ENCODE data around the gene PFKFB3. TPM values are rescaled to one million over a fixed set of nuclear protein-coding genes. Genes with fewer than 3 reads are reported as not detected.

PFKFB3 gene
- total and polyA plus RNA-seq, 9 of the 15 experiments (the other 6 are each of a cell fraction or from before 2014, with no cell fraction given): 0.46 to 21.6 (median 7.8) TPM

DNA sequence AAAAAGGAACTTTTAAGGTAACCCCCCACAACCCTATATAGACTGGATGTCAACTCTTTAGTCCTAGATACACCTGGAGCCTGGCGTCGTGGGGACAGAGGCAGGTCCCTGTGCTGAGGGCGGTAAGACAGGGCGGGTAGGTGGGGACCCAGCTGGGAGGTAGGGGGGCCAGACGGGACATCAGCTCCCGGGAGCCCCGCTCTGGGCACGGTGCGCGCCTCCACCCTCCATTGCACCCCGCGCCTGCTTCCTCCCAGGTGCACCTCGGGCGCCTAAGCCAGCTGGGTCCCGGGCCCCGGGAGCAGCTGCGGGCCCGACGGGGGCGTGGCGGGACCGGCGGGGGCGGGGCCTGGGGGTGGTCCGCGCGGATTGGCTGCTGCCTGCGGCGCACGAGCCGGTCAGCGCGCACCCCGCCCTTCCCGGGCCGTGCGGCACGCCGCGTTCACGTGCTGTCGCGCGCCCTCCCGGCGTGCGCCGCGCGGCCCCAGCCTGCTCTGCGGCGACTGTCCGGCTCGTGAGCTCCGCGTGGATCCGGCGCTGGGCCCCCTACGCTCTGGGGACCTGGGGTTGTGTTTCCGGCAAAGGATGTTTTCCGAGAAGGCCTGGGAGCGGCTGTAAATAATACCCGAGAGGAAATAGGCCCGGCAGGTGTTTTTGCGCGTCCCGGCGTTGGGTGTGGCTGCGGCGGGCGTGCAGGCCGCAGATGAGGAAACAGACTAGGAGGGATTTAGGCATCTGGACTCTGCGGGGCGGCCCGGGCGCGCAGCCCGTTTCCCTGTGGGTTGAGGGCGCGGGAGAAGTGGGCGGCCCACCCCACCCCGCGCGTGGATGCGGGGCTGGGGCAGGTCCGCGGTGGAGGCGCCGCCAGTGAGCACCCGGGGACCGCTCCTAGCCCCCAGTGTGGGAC is 39.1 kb upstream of the PFKFB3 start (continued):
- 0 out of 2 replicates have a peak, but pooled peaks have one; percentile 18 for TF ChIP-seq KAT7 (CRISPR knock-in tag; IDR thresholded peaks at IDR 0.05; ENCODE audit: borderline replicate concordance)
- TF ChIP-seq, protein P1, sequence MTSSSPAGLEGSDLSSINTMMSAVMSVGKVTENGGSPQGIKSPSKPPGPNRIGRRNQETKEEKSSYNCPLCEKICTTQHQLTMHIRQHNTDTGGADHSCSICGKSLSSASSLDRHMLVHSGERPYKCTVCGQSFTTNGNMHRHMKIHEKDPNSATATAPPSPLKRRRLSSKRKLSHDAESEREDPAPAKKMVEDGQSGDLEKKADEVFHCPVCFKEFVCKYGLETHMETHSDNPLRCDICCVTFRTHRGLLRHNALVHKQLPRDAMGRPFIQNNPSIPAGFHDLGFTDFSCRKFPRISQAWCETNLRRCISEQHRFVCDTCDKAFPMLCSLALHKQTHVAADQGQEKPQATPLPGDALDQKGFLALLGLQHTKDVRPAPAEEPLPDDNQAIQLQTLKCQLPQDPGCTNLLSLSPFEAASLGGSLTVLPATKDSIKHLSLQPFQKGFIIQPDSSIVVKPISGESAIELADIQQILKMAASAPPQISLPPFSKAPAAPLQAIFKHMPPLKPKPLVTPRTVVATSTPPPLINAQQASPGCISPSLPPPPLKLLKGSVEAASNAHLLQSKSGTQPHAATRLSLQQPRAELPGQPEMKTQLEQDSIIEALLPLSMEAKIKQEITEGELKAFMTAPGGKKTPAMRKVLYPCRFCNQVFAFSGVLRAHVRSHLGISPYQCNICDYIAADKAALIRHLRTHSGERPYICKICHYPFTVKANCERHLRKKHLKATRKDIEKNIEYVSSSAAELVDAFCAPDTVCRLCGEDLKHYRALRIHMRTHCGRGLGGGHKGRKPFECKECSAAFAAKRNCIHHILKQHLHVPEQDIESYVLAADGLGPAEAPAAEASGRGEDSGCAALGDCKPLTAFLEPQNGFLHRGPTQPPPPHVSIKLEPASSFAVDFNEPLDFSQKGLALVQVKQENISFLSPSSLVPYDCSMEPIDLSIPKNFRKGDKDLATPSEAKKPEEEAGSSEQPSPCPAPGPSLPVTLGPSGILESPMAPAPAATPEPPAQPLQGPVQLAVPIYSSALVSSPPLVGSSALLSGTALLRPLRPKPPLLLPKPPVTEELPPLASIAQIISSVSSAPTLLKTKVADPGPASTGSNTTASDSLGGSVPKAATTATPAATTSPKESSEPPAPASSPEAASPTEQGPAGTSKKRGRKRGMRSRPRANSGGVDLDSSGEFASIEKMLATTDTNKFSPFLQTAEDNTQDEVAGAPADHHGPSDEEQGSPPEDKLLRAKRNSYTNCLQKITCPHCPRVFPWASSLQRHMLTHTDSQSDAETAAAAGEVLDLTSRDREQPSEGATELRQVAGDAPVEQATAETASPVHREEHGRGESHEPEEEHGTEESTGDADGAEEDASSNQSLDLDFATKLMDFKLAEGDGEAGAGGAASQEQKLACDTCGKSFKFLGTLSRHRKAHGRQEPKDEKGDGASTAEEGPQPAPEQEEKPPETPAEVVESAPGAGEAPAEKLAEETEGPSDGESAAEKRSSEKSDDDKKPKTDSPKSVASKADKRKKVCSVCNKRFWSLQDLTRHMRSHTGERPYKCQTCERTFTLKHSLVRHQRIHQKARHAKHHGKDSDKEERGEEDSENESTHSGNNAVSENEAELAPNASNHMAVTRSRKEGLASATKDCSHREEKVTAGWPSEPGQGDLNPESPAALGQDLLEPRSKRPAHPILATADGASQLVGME (CRISPR knock-in tag; IDR thresholded peaks at IDR 0.05): no peak
- no peak; the same call in 1 of the 2 replicates for TF ChIP-seq ZNF76 (CRISPR knock-in tag; IDR thresholded peaks at IDR 0.05; ENCODE audit: borderline replicate concordance)
- no peak for TF ChIP-seq AFF4 (CRISPR knock-in tag; IDR thresholded peaks at IDR 0.05)
- TF ChIP-seq, protein P2, sequence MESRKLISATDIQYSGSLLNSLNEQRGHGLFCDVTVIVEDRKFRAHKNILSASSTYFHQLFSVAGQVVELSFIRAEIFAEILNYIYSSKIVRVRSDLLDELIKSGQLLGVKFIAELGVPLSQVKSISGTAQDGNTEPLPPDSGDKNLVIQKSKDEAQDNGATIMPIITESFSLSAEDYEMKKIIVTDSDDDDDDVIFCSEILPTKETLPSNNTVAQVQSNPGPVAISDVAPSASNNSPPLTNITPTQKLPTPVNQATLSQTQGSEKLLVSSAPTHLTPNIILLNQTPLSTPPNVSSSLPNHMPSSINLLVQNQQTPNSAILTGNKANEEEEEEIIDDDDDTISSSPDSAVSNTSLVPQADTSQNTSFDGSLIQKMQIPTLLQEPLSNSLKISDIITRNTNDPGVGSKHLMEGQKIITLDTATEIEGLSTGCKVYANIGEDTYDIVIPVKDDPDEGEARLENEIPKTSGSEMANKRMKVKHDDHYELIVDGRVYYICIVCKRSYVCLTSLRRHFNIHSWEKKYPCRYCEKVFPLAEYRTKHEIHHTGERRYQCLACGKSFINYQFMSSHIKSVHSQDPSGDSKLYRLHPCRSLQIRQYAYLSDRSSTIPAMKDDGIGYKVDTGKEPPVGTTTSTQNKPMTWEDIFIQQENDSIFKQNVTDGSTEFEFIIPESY (CRISPR knock-in tag; IDR thresholded peaks at IDR 0.05): 0 out of 2 replicates have a peak, but pooled peaks have one; percentile 15
- TF ChIP-seq ZNF143 (CRISPR knock-in tag; IDR thresholded peaks at IDR 0.05): peak; percentile 79
- TF ChIP-seq, protein P3, sequence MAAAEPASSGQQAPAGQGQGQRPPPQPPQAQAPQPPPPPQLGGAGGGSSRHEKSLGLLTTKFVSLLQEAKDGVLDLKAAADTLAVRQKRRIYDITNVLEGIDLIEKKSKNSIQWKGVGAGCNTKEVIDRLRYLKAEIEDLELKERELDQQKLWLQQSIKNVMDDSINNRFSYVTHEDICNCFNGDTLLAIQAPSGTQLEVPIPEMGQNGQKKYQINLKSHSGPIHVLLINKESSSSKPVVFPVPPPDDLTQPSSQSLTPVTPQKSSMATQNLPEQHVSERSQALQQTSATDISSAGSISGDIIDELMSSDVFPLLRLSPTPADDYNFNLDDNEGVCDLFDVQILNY (CRISPR knock-in tag; IDR thresholded peaks at IDR 0.05): no peak
- TF ChIP-seq BRD4 (IDR thresholded peaks at IDR 0.05): peak; percentile 82
- no peak for TF ChIP-seq ZBTB34 (CRISPR knock-in tag; IDR thresholded peaks at IDR 0.05)
- no peak for TF ChIP-seq BCOR (IDR thresholded peaks at IDR 0.05)
- no peak for TF ChIP-seq ZNF57 (CRISPR knock-in tag; IDR thresholded peaks at IDR 0.05)
- no peak for TF ChIP-seq RHOXF2B (CRISPR knock-in tag; conservative IDR thresholded peaks at IDR 0.05)
